Pancreas (tissue), 10 donors: ENCODE results near the gene JAKMIP3. TPM values are rescaled to one million over a fixed set of nuclear protein-coding genes. Genes with fewer than 3 reads are reported as not detected.
A peak's percentile ranks its signal among the peaks of the same experiment; 100 is the strongest.

ENCODE experiments used
- ATAC-seq, 4 donors: fragments of 200-7000 bp; cut with Tn5 transposase; one replicate each; pipeline versions ENCODE4 v1.8.0 to v1.9.1; 2020; ENCODE audit warnings: mild to moderate bottlenecking in 4 of 4, moderate library complexity in 4 of 4
- DNase-seq, 6 donors: peaks; one replicate each; pipeline ENCODE4 v3.0.0-alpha.2; 2020
- FAIRE-seq: peaks from 2 replicates; lab custom pipeline; 2012; peaks lifted over from hg19 to GRCh38; lab: Jason Lieb, UNC
- H3K27ac ChIP-seq, 4 donors: fragments of 200-600 bp; sonication (generic); 1 replicate in 3 of 4; 2 replicates in 1 of 4; pipeline versions ENCODE4 v1.5.0 to v1.8.0; 2020
- H3K27me3 ChIP-seq, 4 donors: fragments of 200-600 bp; one replicate each; pipeline ENCODE4 v1.8.0; 2021
- H3K36me3 ChIP-seq, 3 donors: fragments of 200-600 bp; sonication (generic) in 1 of 3; one replicate each; pipeline versions ENCODE4 v1.5.0 to v1.8.0; 2020 to 2021
- H3K4me1 ChIP-seq, 3 donors: fragments of 200-600 bp; one replicate each; pipeline ENCODE4 v1.8.0; 2021
- H3K4me3 ChIP-seq, 4 donors: fragments of 200-600 bp; sonication (generic) in 2 of 4; one replicate each; pipeline versions ENCODE4 v1.5.0 to v1.8.0; 2020 to 2021
- H3K9me3 ChIP-seq, 4 donors: fragments of 200-600 bp; one replicate each; pipeline ENCODE4 v1.8.0; 2021
- CTCF ChIP-seq, 4 donors: fragments of 200-600 bp; sonication (generic) in 3 of 4; IDR thresholded peaks; one replicate each; pipeline versions ENCODE4 v1.5.0 to v1.8.0; 2021; ENCODE audit warnings: antibody characterized with exemption in 4 of 4
- WGBS, 2 donors: extraction: QIAGEN DNeasy Blood & Tissue Kit; methylation state at CpG; one replicate each; pipeline ENCODE4 v1.1.7; 2013; 5-methylcytosine and 5-hydroxymethylcytosine counted together
- intact Hi-C, 3 donors: fragments of 100-400 bp; cut with DNase I; formaldehyde crosslinking; loops; one replicate each; pipeline versions ENCODE4 v1.11.1 to v1.14.2; 2022
- polyA plus RNA-seq, 2 donors: library from polyadenylated mRNA; stranded (reverse); fragments of 200-250 nt; gene quantifications; one replicate each; pipeline ENCODE4 v1.2.3, GENCODE V29; 2013
- total RNA-seq, 6 donors: library from RNA; stranded (reverse); fragmentation: NEBNext Ultra II Directional in 4 of 6; extraction: Animal tissue kit (Norgen Biotek cat#: 25700) in 4 of 6; gene quantifications; one replicate each; pipeline versions ENCODE4 v1.2.1 to v1.2.4, GENCODE V29; 2021 to 2023
- donor health status: healthy with polysubstance abuse.
- donor health status: DM: no; HTN: no; CAD: no; lungs with moderate emphysema.
- donor health status: DM: no; HTN: no; CAD: no.
- donor health status: control.
- donor health status: control.
- donor health status: Bipolar disorder and iron deficiency.
- donor health status: DM: yes; HTN: yes; CAD: no.
- donor health status: DM: no; HTN: no; CAD: no.
- donor health status: DM: no; HTN: no; CAD: no.
- donor health status: DM: yes; HTN: yes; CAD: no.

Gene JAKMIP3
- total and polyA plus RNA-seq, 8 donors: 0.19 to 1.4 (median 0.33) TPM

- H3K36me3 ChIP-seq: no peaks in the 10 kb centered on the region
- ATAC-seq (peak; percentile 35 to 78 (median 65)), DNase-seq (peak in 5 of 6 donors; percentile 15 to 77 (median 39)), FAIRE-seq (no peak)
- TF ChIP-seq CTCF (IDR thresholded peaks at IDR 0.05): no peak
- H3K27me3 ChIP-seq: peaks cover 0 to 5% (median 0%) of the 10 kb centered on the region in 4 donors
- H3K27ac ChIP-seq: no peak overlapping the region
- WGBS, 2 donors: 1% methylated on average over 68 to 100 of the region's 100 CpGs
- intact Hi-C loops: no loop called here
- H3K9me3 ChIP-seq: no peaks in the 10 kb centered on the region
- peak overlapping the region; percentile 14 to 48 (median 33) for H3K4me3 ChIP-seq
- no peaks in the 10 kb centered on the region for H3K4me1 ChIP-seq
Measured at GRCh38 chr10:132036153-132036886, 29.4 kb upstream of the JAKMIP3 start.

- ATAC-seq (peak; percentile 55 to 84 (median 78)), DNase-seq (peak in 2 of 6 donors; percentile 65 to 67), FAIRE-seq (no peak)
- no peak overlapping the region for H3K27ac ChIP-seq
- no peaks in the 10 kb centered on the region for H3K4me1 ChIP-seq
- H3K27me3 ChIP-seq: peaks cover 0 to 5% (median 0%) of the 10 kb centered on the region in 4 donors
- H3K9me3 ChIP-seq: no peaks in the 10 kb centered on the region
- no peaks in the 10 kb centered on the region for H3K36me3 ChIP-seq
- WGBS, 2 donors: 10 to 15% methylated on average over 32 to 44 of the region's 44 CpGs
- intact Hi-C loops: no loop called here
- TF ChIP-seq CTCF (IDR thresholded peaks at IDR 0.05): no peak
- H3K4me3 ChIP-seq: peak overlapping the region; percentile 14 to 48 (median 33)
Measured at GRCh38 chr10:132036887-132037675, 28.7 kb upstream of the JAKMIP3 start.

- 51 to 74% methylated on average over 7 to 10 of the region's 10 CpGs for WGBS, 2 donors
- ATAC-seq (peak in 1 of 4 donors; percentile 22), DNase-seq (peak in 1 of 6 donors; percentile 51), FAIRE-seq (no peak)
- Histone ChIP-seq H3K36me3 (no peaks in the 10 kb centered on the region), H3K9me3 (no peaks in the 10 kb centered on the region), H3K27me3 (peaks cover 0 to 5% (median 0%) of the 10 kb centered on the region in 4 donors), H3K4me1 (no peaks in the 10 kb centered on the region), H3K27ac (no peak overlapping the region), H3K4me3 (no peak overlapping the region)
- intact Hi-C loops: no loop called here
- TF ChIP-seq CTCF (IDR thresholded peaks at IDR 0.05): no peak
Measured at GRCh38 chr10:132037676-132037975, 28.1 kb upstream of the JAKMIP3 start.

GRCh38 chr10:132039371-132039770, 26.4 kb upstream of the JAKMIP3 start:
- no peak for FAIRE-seq
- no peak overlapping the region for H3K4me3 ChIP-seq
- intact Hi-C loops: no loop called here
- no peaks in the 10 kb centered on the region for H3K9me3 ChIP-seq
- 71 to 84% methylated on average over 8 of the region's 8 CpGs for WGBS, 2 donors
- H3K4me1 ChIP-seq: no peaks in the 10 kb centered on the region
- no peaks in the 10 kb centered on the region for H3K36me3 ChIP-seq
- no peak for ATAC-seq
- no peak overlapping the region for H3K27ac ChIP-seq
- no peaks in the 10 kb centered on the region for H3K27me3 ChIP-seq
- no peak for TF ChIP-seq CTCF (IDR thresholded peaks at IDR 0.05)
- DNase-seq: peak in 1 of 6 donors; percentile 43
